Measurements from ENCODE around the gene EXT2. TPM values are rescaled to one million over a fixed set of nuclear protein-coding genes. Genes with fewer than 3 reads are reported as not detected.

Gene EXT2
- total and polyA plus RNA-seq, 4 donors = 18.0 to 95.3 (median 45.9) TPM

DNA sequence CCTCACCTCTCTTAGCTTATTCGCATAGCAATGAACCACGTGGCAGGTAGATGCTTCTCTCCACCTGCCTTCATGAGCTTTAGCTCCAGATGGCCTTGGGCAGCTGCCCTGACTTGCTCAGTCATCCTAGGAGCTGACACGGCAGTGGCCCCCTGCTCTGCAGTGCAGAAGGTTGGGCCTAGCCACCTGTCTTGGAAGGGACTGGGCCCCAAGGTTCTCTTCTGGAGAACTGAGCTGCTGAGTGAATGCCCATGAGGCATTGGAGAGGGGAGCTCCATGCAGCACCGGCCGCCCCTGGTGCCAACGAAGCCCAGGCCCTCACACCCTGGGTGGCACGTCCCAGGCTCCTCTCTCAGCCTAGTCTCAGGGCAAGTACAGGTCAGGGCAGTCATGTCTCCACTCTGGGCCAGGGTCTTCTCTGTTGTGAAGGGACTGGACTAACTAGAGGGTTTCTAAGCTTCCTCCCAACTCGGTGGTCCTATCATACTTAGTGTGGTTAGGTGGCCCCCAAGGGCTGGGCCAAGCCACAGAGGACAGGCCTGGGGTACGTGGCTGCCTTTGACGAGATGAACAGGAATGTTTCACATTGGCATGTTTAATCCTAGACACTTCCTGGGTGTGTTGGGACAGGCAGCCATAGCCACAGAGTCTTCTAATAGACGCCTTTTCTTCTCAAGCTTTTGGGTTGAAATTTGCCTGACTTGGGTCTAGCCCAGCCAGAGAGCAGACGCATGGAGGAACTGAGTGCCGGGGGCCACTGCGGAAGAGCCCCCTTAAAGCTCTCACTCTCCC is 166.5 kb downstream of the EXT2 start:
- ATAC-seq (ENCODE audit: insufficient read depth, low FRiP score) (no peak), DNase-seq (no peak)
- Histone ChIP-seq H3K9me3 (ENCODE audit: control insufficient read depth in 4 of 4, insufficient read depth in 3 of 4, low read length in 3 of 4) (no peaks in the 10 kb centered on the region), H3K27ac (ENCODE audit: low read depth in 1 of 2, low read length in 1 of 2) (no peak overlapping the region), H3K9ac (ENCODE audit: insufficient read depth in 1 of 2, low read length in 2 of 2) (no peak overlapping the region), H3K4me1 (ENCODE audit: control insufficient read depth in 5 of 5, insufficient read depth in 5 of 5, low read length in 5 of 5) (no peaks in the 10 kb centered on the region), H3K27me3 (ENCODE audit: control insufficient read depth in 3 of 3, insufficient read depth in 3 of 3, low read length in 2 of 3) (no peaks in the 10 kb centered on the region), H3K36me3 (ENCODE audit: control insufficient read depth in 4 of 4, insufficient read depth in 4 of 4, low read length in 4 of 4) (no peaks in the 10 kb centered on the region), H3K4me3 (no peak overlapping the region)
- 86 to 91% methylated on average over 14 of the region's 14 CpGs for WGBS, 2 donors
- TF ChIP-seq, protein P1, sequence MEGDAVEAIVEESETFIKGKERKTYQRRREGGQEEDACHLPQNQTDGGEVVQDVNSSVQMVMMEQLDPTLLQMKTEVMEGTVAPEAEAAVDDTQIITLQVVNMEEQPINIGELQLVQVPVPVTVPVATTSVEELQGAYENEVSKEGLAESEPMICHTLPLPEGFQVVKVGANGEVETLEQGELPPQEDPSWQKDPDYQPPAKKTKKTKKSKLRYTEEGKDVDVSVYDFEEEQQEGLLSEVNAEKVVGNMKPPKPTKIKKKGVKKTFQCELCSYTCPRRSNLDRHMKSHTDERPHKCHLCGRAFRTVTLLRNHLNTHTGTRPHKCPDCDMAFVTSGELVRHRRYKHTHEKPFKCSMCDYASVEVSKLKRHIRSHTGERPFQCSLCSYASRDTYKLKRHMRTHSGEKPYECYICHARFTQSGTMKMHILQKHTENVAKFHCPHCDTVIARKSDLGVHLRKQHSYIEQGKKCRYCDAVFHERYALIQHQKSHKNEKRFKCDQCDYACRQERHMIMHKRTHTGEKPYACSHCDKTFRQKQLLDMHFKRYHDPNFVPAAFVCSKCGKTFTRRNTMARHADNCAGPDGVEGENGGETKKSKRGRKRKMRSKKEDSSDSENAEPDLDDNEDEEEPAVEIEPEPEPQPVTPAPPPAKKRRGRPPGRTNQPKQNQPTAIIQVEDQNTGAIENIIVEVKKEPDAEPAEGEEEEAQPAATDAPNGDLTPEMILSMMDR (IDR thresholded peaks at IDR 0.05; ENCODE audit: control extremely low read depth, extremely low read depth) = no peak

DNA sequence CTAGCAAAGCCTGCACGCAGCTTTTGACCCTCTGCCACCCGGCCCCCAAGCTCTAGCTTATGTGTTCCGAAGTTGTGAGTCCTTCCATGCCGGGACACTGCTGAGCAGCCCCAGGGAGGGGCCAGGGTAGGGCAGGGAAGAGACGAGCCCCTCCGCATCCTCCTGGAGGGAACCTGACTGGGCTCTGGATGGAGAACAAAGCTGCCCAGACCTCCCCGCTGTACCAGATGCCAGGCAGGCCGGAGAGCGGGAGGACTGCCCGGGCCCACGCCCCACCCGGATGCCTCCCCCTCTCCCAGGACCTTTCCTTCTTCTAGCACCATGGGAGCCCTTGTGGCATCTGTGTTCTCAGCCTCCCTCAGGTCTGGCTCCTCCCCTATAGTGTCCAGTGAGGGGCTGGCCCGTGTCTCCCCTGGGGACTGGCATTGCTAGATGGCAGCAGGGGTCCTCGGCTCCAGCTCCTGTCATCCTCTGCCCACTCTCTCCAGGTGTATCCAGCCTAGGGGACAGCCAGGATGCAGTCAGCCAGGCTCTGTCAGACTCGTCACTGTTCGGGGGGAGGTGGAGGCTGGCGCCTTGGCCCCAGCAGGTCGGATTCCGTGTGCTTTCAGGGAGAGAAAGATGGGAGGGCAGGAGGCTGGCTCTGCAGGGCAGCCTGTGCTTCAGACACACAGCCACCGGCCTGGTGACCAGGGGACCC is 168.4 kb downstream of the EXT2 start:
- DNase-seq = no peak
- Histone ChIP-seq H3K4me3 (no peak overlapping the region), H3K9me3 (ENCODE audit: control insufficient read depth in 4 of 4, insufficient read depth in 3 of 4, low read length in 3 of 4) (no peaks in the 10 kb centered on the region), H3K27me3 (ENCODE audit: control insufficient read depth in 3 of 3, insufficient read depth in 3 of 3, low read length in 2 of 3) (no peaks in the 10 kb centered on the region), H3K4me1 (ENCODE audit: control insufficient read depth in 5 of 5, insufficient read depth in 5 of 5, low read length in 5 of 5) (no peaks in the 10 kb centered on the region), H3K9ac (ENCODE audit: insufficient read depth in 1 of 2, low read length in 2 of 2) (no peak overlapping the region), H3K36me3 (ENCODE audit: control insufficient read depth in 4 of 4, insufficient read depth in 4 of 4, low read length in 4 of 4) (no peaks in the 10 kb centered on the region), H3K27ac (ENCODE audit: low read depth in 1 of 2, low read length in 1 of 2) (no peak overlapping the region)
- WGBS, 2 donors = 83 to 91% methylated on average over 20 of the region's 20 CpGs
- ATAC-seq (ENCODE audit: insufficient read depth, low FRiP score) = no peak
- TF ChIP-seq, protein P1 (IDR thresholded peaks at IDR 0.05; ENCODE audit: control extremely low read depth, extremely low read depth) = no peak

DNA sequence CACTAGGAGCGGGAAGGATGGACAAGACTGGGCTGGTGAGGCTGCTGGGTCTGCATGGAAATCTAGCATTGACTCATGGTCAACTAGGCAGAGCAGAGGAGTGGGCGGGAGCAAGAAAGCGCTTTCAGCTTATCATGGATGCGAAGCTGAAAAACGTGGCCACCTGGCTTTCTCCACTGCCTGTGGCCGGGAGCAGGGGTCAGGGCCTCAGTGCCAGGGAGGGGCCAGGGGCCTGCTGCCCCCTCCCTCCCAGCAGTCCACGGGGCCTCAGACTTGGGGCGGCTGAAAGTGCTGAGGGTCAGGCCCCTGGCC is 168.9 kb downstream of the EXT2 start:
- TF ChIP-seq, protein P1 (IDR thresholded peaks at IDR 0.05; ENCODE audit: control extremely low read depth, extremely low read depth) = no peak
- no peaks in the 10 kb centered on the region for H3K27me3 ChIP-seq (ENCODE audit: control insufficient read depth in 3 of 3, insufficient read depth in 3 of 3, low read length in 2 of 3)
- WGBS, 2 donors = 80 to 84% methylated on average over 6 to 8 of the region's 8 CpGs
- H3K9me3 ChIP-seq (ENCODE audit: control insufficient read depth in 4 of 4, insufficient read depth in 3 of 4, low read length in 3 of 4) = no peaks in the 10 kb centered on the region
- H3K27ac ChIP-seq (ENCODE audit: low read depth in 1 of 2, low read length in 1 of 2) = no peak overlapping the region
- H3K4me1 ChIP-seq (ENCODE audit: control insufficient read depth in 5 of 5, insufficient read depth in 5 of 5, low read length in 5 of 5) = no peaks in the 10 kb centered on the region
- no peak for ATAC-seq (ENCODE audit: insufficient read depth, low FRiP score)
- H3K4me3 ChIP-seq = no peak overlapping the region
- H3K36me3 ChIP-seq (ENCODE audit: control insufficient read depth in 4 of 4, insufficient read depth in 4 of 4, low read length in 4 of 4) = no peaks in the 10 kb centered on the region
- no peak overlapping the region for H3K9ac ChIP-seq (ENCODE audit: insufficient read depth in 1 of 2, low read length in 2 of 2)
- DNase-seq = no peak
